ENCODE results near the gene HLCS. TPM values are rescaled to one million over a fixed set of nuclear protein-coding genes. Genes with fewer than 3 reads are reported as not detected.

HLCS gene
- total RNA-seq, 2 donors from 2014 or later, result 17.5 to 29.3 TPM

DNA sequence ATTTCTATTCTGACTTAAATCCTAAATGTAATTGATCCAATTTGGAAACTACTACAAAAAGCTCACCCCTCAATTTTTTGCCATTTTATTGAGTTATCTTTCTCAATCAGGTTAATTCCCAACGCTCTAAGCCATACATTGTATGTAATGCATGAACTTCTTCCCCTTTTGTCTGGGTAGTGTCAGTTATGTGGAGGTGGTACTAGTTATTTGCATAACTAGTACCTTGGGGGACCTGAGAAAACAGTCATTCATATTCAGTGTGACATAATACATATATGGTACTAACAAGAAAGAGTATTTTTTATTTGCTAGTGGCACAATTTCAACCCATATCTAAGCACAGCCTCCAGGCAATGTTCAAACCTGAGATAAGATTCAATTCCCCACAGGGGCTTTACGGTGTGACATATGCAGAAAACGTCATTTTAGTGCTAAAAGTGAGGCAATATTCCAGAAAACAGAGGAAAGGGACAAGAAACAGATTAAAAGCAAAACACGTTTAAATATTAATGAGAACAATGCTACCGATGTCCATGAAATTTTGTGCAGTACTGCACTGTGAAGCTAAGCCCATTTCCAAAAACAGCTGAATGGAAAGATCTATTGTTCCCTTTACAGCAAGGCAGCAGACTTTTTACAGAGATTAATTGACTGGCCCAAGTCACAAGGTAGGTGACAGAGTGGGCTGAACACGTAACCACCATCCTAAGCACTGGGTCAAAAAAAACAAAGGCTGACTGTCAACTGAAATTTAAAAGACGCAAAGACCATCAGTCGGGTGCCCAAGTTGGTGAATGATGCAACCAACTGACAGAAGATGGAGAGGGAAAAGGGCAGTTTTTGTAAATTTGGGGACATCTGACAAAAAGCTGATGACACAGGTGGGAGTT lies 1.4 kb downstream of the HLCS start:
- peaks cover 5 to 17% of the 10 kb centered on the region in 2 donors for H3K4me1 ChIP-seq (ENCODE audit: control insufficient read depth in 1 of 2, low read depth in 2 of 2)
- TF ChIP-seq, protein P1, sequence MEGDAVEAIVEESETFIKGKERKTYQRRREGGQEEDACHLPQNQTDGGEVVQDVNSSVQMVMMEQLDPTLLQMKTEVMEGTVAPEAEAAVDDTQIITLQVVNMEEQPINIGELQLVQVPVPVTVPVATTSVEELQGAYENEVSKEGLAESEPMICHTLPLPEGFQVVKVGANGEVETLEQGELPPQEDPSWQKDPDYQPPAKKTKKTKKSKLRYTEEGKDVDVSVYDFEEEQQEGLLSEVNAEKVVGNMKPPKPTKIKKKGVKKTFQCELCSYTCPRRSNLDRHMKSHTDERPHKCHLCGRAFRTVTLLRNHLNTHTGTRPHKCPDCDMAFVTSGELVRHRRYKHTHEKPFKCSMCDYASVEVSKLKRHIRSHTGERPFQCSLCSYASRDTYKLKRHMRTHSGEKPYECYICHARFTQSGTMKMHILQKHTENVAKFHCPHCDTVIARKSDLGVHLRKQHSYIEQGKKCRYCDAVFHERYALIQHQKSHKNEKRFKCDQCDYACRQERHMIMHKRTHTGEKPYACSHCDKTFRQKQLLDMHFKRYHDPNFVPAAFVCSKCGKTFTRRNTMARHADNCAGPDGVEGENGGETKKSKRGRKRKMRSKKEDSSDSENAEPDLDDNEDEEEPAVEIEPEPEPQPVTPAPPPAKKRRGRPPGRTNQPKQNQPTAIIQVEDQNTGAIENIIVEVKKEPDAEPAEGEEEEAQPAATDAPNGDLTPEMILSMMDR (IDR thresholded peaks at IDR 0.05), result no peak
- peak overlapping the region; percentile 87 for H3K4me3 ChIP-seq
- no peak overlapping the region for H3K27ac ChIP-seq
- ATAC-seq (ENCODE audit: insufficient number of reproducible peaks, low FRiP score, low read depth) (no peak), DNase-seq (ENCODE audit: low spot score) (no peak)
- peaks cover 6% of the 10 kb centered on the region for H3K36me3 ChIP-seq
- no peaks in the 10 kb centered on the region for H3K27me3 ChIP-seq (replicated peaks; ENCODE audit: insufficient read depth)
- no peaks in the 10 kb centered on the region for H3K9me3 ChIP-seq

DNA sequence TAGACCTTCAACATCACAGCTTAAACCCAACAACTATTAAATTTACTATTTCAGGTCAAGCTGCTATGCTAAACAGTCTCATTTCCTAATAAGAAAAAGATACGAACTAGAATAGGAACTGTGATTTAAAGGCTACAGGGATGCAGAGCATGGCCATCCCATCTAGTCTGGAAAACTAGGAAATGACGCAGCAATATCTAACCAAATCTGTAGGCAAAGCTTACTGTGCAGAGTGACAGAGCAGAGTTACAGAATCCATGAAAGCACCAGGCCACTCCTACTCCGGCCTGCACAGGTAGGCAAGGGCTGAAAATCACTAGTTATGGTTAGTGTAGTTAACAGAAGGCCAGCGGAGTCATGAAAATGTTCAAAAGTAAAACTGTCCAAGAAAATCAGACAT lies 2.1 kb downstream of the HLCS start:
- Histone ChIP-seq H3K4me3 (no peak overlapping the region), H3K4me1 (ENCODE audit: control insufficient read depth in 1 of 2, low read depth in 2 of 2) (peaks cover 5 to 17% of the 10 kb centered on the region in 2 donors), H3K36me3 (peaks cover 8% of the 10 kb centered on the region), H3K27me3 (replicated peaks; ENCODE audit: insufficient read depth) (no peaks in the 10 kb centered on the region), H3K27ac (no peak overlapping the region), H3K9me3 (no peaks in the 10 kb centered on the region)
- no peak for ATAC-seq (ENCODE audit: insufficient number of reproducible peaks, low FRiP score, low read depth)
- no peak for DNase-seq (ENCODE audit: low spot score)
- TF ChIP-seq, protein P1 (IDR thresholded peaks at IDR 0.05), result no peak

DNA sequence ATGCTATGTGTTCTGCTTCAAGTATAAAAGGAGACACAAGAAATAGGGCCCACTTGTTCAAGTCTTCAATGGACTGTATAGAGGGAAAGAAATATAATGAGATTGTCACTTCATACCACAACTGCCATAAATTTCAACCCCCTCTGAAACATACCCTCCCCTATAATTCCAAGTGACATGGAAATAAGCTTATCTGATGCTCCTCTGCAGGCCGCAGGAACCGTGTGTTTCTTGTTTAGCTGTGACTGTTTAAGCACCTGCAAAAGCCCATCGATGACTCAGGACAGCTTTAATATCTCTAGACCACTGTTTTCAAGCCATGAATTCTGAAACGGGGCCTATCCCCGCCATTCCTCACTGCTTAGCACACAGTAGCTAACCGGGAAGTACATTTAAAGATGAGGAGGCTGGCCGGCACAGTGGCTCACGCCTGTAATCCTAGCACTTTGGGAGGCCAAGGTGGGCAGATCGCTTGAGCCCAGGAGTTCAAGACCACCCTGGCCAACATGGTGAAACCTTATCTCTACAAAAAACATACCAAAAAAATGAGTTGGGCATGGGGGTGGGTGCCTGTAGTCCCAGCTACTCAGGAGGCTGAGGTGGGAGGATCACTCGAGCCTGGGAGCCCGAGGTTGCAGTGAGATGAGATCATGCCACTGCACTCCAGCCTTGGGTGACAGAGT lies 4.2 kb downstream of the HLCS start:
- Histone ChIP-seq H3K4me1 (ENCODE audit: control insufficient read depth in 1 of 2, low read depth in 2 of 2) (peaks cover 5 to 15% of the 10 kb centered on the region in 2 donors), H3K36me3 (peaks cover 8% of the 10 kb centered on the region), H3K4me3 (no peak overlapping the region), H3K27me3 (replicated peaks; ENCODE audit: insufficient read depth) (no peaks in the 10 kb centered on the region), H3K9me3 (no peaks in the 10 kb centered on the region), H3K27ac (no peak overlapping the region)
- DNase-seq (ENCODE audit: low spot score) (no peak), ATAC-seq (ENCODE audit: insufficient number of reproducible peaks, low FRiP score, low read depth) (no peak)
- TF ChIP-seq, protein P1 (IDR thresholded peaks at IDR 0.05), result no peak

GRCh38 chr21:36960676-36961284 lies 5.7 kb downstream of the HLCS start:
- Histone ChIP-seq H3K4me1 (ENCODE audit: control insufficient read depth in 1 of 2, low read depth in 2 of 2) (peaks cover 5 to 8% of the 10 kb centered on the region in 2 donors), H3K4me3 (no peak overlapping the region), H3K9me3 (no peaks in the 10 kb centered on the region), H3K36me3 (peaks cover 8% of the 10 kb centered on the region), H3K27ac (no peak overlapping the region), H3K27me3 (replicated peaks; ENCODE audit: insufficient read depth) (no peaks in the 10 kb centered on the region)
- DNase-seq (ENCODE audit: low spot score), result no peak
- TF ChIP-seq, protein P1 (IDR thresholded peaks at IDR 0.05), result no peak
- no peak for ATAC-seq (ENCODE audit: insufficient number of reproducible peaks, low FRiP score, low read depth)

Data from thoracic aorta (tissue), 2 donors.